HepG2 (cell line): ENCODE data around the gene ZBP1. TPM values are rescaled to one million over a fixed set of nuclear protein-coding genes. Genes with fewer than 3 reads are reported as not detected.

ENCODE experiments used
- ATAC-seq: fragments of 200-7000 bp; cut with Tn5 transposase; 3 replicates; pipeline ENCODE4 v1.9.1; 2020; ENCODE audit warnings: mild to moderate bottlenecking, moderate library complexity
- BruUV-seq: library from RNA; stranded (reverse); fragments of 400-500 nt; replicated peaks from 2 replicates; lab custom pipeline; 2021; lab: Mats Ljungman, UMichigan
- CTCF ChIA-PET: fragments of 300-600 bp; formaldehyde crosslinking; extraction: SDS; loops from one replicate; lab custom pipeline; 2021; ENCODE audit warnings: low total read pairs, inconsistent platforms, low intra/inter-chr PET ratio; lab: Yijun Ruan, JAX
- POLR2A ChIA-PET: fragments of 350-600 bp; sonication (Branson Sonifier 250); formaldehyde crosslinking; loops from one replicate; lab custom pipeline; 2020; ENCODE audit warnings: antibody characterized with exemption, inconsistent platforms; lab: Yijun Ruan, JAX
- DNase-seq: peaks from one replicate; pipeline ENCODE4 v3.0.0-alpha.2; 2015; ENCODE audit warnings: low spot score
- FAIRE-seq: peaks from 3 replicates; lab custom pipeline; 2011; peaks lifted over from hg19 to GRCh38; lab: Jason Lieb, UNC
- H2AFZ ChIP-seq: one replicate; pipeline ENCODE4 v1.6.1; 2011; ENCODE audit warnings: low read length, inconsistent platforms
- H3K27ac ChIP-seq: fragments of 300-600 bp; 3 replicates; pipeline ENCODE4 v1.8.0; 2011; ENCODE audit warnings: mixed run types, mild to moderate bottlenecking, mixed read lengths, low read length, inconsistent platforms; ENCODE audit not compliant: insufficient read depth; ENCODE audit errors: extremely low read length
- H3K27me3 ChIP-seq, 2 experiments: fragments of 200-600 bp in 1 of 2; 2 replicates in 1 of 2; 3 replicates in 1 of 2; pipeline versions ENCODE4 v1.6.0 to v1.8.0; 2011; ENCODE audit warnings: low read length in 2 of 2, mild to moderate bottlenecking in 2 of 2, moderate library complexity in 2 of 2, inconsistent platforms in 1 of 2; ENCODE audit not compliant: insufficient read depth in 2 of 2, control insufficient read depth in 1 of 2
- H3K36me3 ChIP-seq, 2 experiments: fragments of 200-600 bp in 1 of 2; replicated peaks in 1 of 2; 2 replicates in 1 of 2; 3 replicates in 1 of 2; pipeline versions ENCODE4 v1.5.1 to v1.8.0; 2011; ENCODE audit warnings: low read length in 2 of 2, inconsistent platforms in 1 of 2; ENCODE audit not compliant: insufficient read depth in 2 of 2, control insufficient read depth in 1 of 2
- H3K4me1 ChIP-seq: 2 replicates; pipeline ENCODE4 v1.5.1; 2012; ENCODE audit warnings: low read length, inconsistent platforms; ENCODE audit not compliant: insufficient read depth
- H3K4me2 ChIP-seq: 2 replicates; pipeline ENCODE4 v1.6.0; 2011; ENCODE audit warnings: low read depth, low read length, inconsistent platforms
- H3K4me3 ChIP-seq, 3 experiments: fragments of 200-600 bp in 1 of 3; sonication (generic), shearing (Covaris generic) in 1 of 3; replicated peaks in 1 of 3; 2 replicates each; pipeline ENCODE4 v1.5.1; 2011 to 2016; ENCODE audit warnings: low read length in 3 of 3, inconsistent platforms in 2 of 3, low read depth in 2 of 3, mild to moderate bottlenecking in 2 of 3, control low read depth in 1 of 3, mixed read lengths in 1 of 3; ENCODE audit not compliant: insufficient read depth in 1 of 3
- H3K79me2 ChIP-seq: one replicate; pipeline ENCODE4 v1.6.1; 2011; ENCODE audit warnings: low read length, inconsistent platforms; ENCODE audit not compliant: insufficient read depth
- H3K9ac ChIP-seq: 2 replicates; pipeline ENCODE4 v1.6.0; 2011; ENCODE audit warnings: mild to moderate bottlenecking, low read depth, low read length, inconsistent platforms; ENCODE audit not compliant: insufficient read depth
- H3K9me3 ChIP-seq: 2 replicates; pipeline ENCODE4 v1.5.1; 2012; ENCODE audit warnings: mild to moderate bottlenecking, low read length
- H4K20me1 ChIP-seq: 2 replicates; pipeline ENCODE4 v1.6.0; 2011; ENCODE audit warnings: inconsistent platforms, mild to moderate bottlenecking, low read length, moderate library complexity; ENCODE audit not compliant: insufficient read depth
- HOXD1 ChIP-seq: sonication (generic); formaldehyde crosslinking; IDR thresholded peaks from 2 replicates; pipeline ENCODE4 v1.5.0; 2020; ENCODE audit warnings: missing genetic modification reagents
- WIZ ChIP-seq: sonication (generic); formaldehyde crosslinking; IDR thresholded peaks from 2 replicates; pipeline ENCODE4 v1.5.1; 2020; ENCODE audit warnings: mild to moderate bottlenecking, missing genetic modification reagents
- ZBTB38 ChIP-seq: sonication (generic); formaldehyde crosslinking; IDR thresholded peaks from 2 replicates; pipeline ENCODE4 v1.5.1; 2020; ENCODE audit warnings: mild to moderate bottlenecking, missing genetic modification reagents
- ZNF329 ChIP-seq: sonication (generic); formaldehyde crosslinking; IDR thresholded peaks from 2 replicates; pipeline ENCODE4 v1.9.0; 2021; ENCODE audit warnings: low read depth, mild to moderate bottlenecking, missing genetic modification reagents
- ZNF629 ChIP-seq: sonication (generic); formaldehyde crosslinking; conservative IDR thresholded peaks from 2 replicates; pipeline ENCODE4 v1.5.0; 2020; ENCODE audit warnings: missing genetic modification reagents
- ZNF883 ChIP-seq: sonication (generic); formaldehyde crosslinking; IDR thresholded peaks from 2 replicates; pipeline ENCODE4 v1.5.1; 2020; ENCODE audit warnings: mild to moderate bottlenecking, missing genetic modification reagents; ENCODE audit errors: not compliant biosample characterization
- ZSCAN29 ChIP-seq: sonication (generic); formaldehyde crosslinking; conservative IDR thresholded peaks from 2 replicates; pipeline ENCODE4 v1.4.0; 2020; ENCODE audit warnings: mild to moderate bottlenecking, missing genetic modification reagents
- WGBS: methylation state at CpG from one replicate; pipeline ENCODE4 v1.1.6; 2017; ENCODE audit warnings: low lambda C conversion rate; 5-methylcytosine and 5-hydroxymethylcytosine counted together
- in situ Hi-C: cut with HindIII; loops from 2 replicates; pipeline ENCODE4 v1.10.0; 2017; ENCODE audit warnings: low pct_unique_long_range_greater_than_20kb; ENCODE audit not compliant: extremely low pct_ligation_motif_present
- intact Hi-C: fragments of 100-400 bp; cut with micrococcal nuclease; formaldehyde crosslinking; loops from one replicate; pipeline ENCODE4 v1.10.0; 2022; ENCODE audit not compliant: unreplicated experiment
- polyA plus RNA-seq, 8 experiments: library from polyadenylated mRNA; depleted of rRNA in 3 of 8; stranded (reverse) in 7 of 8; unstranded in 1 of 8; fragments of >200 nt; fragmentation: Illumina TruSeq in 4 of 8; extraction: Trizol in 4 of 8; gene quantifications; 2 replicates each; pipeline versions ENCODE4 v1.2.1 to v1.2.3, GENCODE V29; 2011 to 2016; ENCODE audit warnings: low read depth in 4 of 8, missing spikeins in 1 of 8, mixed read lengths in 1 of 8; ENCODE audit not compliant: insufficient read depth in 1 of 8
- total RNA-seq, 5 experiments: library from RNA; depleted of rRNA; stranded (reverse); fragments of >200 nt; fragmentation: Illumina TruSeq; extraction: Trizol; gene quantifications; 2 replicates each; pipeline ENCODE4 v1.2.3, GENCODE V29; 2016; ENCODE audit warnings: low read depth in 1 of 5
- TF ChIP-seq, protein P1 (sequence below): sonication (generic); formaldehyde crosslinking; IDR thresholded peaks from 2 replicates; pipeline ENCODE4 v1.8.0; 2022; ENCODE audit warnings: missing genetic modification reagents, mild to moderate bottlenecking, borderline replicate concordance
- TF ChIP-seq, protein P2 (sequence below): sonication (generic); formaldehyde crosslinking; IDR thresholded peaks from 2 replicates; pipeline ENCODE4 v1.4.0; 2020; ENCODE audit warnings: missing genetic modification reagents

ZBP1 gene
- total and polyA plus RNA-seq, 2 of the 13 experiments (the other 11 are each of a cell fraction or from before 2014, with no cell fraction given), result not detected

DNA sequence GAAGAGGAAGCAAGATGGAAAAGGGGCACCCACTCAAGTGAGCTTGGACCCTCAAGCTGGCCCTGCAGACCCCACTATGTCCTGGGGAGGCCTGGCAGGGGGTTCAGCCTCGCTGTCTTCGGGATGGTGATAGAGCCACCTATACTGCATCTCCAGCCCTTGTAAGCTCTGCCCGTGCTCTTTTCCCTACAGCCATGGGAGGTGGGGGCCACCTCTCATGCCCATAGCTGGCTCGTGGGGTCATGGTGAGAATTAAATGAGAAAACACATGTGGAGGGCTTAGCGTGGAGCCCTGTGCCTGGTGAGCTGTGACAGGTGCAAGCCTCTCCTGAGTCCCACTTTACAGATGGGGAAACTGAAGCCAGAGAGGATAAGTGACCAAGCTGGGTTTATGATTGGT, 31.6 kb downstream of the ZBP1 start:
- no peak overlapping the region for H3K4me3 ChIP-seq
- BruUV-seq, result no TSS peak
- TF ChIP-seq ZNF629 (CRISPR knock-in tag) (peak; percentile 43; the same call in 1 of the 2 replicates), WIZ (CRISPR knock-in tag) (no peak), HOXD1 (CRISPR knock-in tag) (no peak), ZNF329 (CRISPR knock-in tag) (0 out of 2 replicates have a peak, but pooled peaks have one; percentile 58), ZBTB38 (CRISPR knock-in tag) (no peak), ZNF883 (CRISPR knock-in tag) (peak; percentile 2), ZSCAN29 (CRISPR knock-in tag) (no peak)
- TF ChIP-seq, protein P1, sequence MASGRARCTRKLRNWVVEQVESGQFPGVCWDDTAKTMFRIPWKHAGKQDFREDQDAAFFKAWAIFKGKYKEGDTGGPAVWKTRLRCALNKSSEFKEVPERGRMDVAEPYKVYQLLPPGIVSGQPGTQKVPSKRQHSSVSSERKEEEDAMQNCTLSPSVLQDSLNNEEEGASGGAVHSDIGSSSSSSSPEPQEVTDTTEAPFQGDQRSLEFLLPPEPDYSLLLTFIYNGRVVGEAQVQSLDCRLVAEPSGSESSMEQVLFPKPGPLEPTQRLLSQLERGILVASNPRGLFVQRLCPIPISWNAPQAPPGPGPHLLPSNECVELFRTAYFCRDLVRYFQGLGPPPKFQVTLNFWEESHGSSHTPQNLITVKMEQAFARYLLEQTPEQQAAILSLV, result no peak
- TF ChIP-seq, protein P2, sequence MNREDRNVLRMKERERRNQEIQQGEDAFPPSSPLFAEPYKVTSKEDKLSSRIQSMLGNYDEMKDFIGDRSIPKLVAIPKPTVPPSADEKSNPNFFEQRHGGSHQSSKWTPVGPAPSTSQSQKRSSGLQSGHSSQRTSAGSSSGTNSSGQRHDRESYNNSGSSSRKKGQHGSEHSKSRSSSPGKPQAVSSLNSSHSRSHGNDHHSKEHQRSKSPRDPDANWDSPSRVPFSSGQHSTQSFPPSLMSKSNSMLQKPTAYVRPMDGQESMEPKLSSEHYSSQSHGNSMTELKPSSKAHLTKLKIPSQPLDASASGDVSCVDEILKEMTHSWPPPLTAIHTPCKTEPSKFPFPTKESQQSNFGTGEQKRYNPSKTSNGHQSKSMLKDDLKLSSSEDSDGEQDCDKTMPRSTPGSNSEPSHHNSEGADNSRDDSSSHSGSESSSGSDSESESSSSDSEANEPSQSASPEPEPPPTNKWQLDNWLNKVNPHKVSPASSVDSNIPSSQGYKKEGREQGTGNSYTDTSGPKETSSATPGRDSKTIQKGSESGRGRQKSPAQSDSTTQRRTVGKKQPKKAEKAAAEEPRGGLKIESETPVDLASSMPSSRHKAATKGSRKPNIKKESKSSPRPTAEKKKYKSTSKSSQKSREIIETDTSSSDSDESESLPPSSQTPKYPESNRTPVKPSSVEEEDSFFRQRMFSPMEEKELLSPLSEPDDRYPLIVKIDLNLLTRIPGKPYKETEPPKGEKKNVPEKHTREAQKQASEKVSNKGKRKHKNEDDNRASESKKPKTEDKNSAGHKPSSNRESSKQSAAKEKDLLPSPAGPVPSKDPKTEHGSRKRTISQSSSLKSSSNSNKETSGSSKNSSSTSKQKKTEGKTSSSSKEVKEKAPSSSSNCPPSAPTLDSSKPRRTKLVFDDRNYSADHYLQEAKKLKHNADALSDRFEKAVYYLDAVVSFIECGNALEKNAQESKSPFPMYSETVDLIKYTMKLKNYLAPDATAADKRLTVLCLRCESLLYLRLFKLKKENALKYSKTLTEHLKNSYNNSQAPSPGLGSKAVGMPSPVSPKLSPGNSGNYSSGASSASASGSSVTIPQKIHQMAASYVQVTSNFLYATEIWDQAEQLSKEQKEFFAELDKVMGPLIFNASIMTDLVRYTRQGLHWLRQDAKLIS (CRISPR knock-in tag), result no peak
- H3K36me3 ChIP-seq, result no peaks in the 10 kb centered on the region
- in situ Hi-C loops, result loop anchor here (10.0 kb wide), 1 partner anchor 204 kb away; no protein-coding TSS in a partner anchor
- FAIRE-seq, result no peak
- CTCF ChIA-PET, result interaction anchor here (10.0 kb wide), 1 partner anchor 61 kb away, joined by 140 read pairs; the partner anchor contains the start of gene CTCFL
- no peak overlapping the region for H2AFZ ChIP-seq
- DNase-seq, result no peak
- no peaks in the 10 kb centered on the region for H3K79me2 ChIP-seq
- POLR2A ChIA-PET, result interaction anchor here (1.9 to 2.8 kb wide), 3 partner anchors 11 to 33 kb away, joined by 8 to 57 read pairs (median 21); partner anchors contain the start of gene PCK1
- H4K20me1 ChIP-seq, result no peaks in the 10 kb centered on the region
- H3K9me3 ChIP-seq, result peaks cover 8% of the 10 kb centered on the region
- WGBS, result 79% methylated on average over 5 of the region's 5 CpGs
- no peak overlapping the region for H3K27ac ChIP-seq
- no peaks in the 10 kb centered on the region for H3K27me3 ChIP-seq
- no peak overlapping the region for H3K9ac ChIP-seq
- no peak overlapping the region for H3K4me2 ChIP-seq
- peaks cover 100% of the 10 kb centered on the region for H3K4me1 ChIP-seq
- intact Hi-C loops, result no loop called here
- no peak for ATAC-seq
